H9 (cell line): Measurements from ENCODE around the gene KCNAB3. TPM values are rescaled to one million over a fixed set of nuclear protein-coding genes. Genes with fewer than 3 reads are reported as not detected.

Source experiments
- DNase-seq: peaks from one replicate; pipeline ENCODE4 v3.0.0-alpha.2; 2017
- H2AFZ ChIP-seq: one replicate; pipeline ENCODE4 v1.6.1; 2013; ENCODE audit warnings: mild to moderate bottlenecking, low read length, control low read depth, moderate library complexity
- H2AK5ac ChIP-seq: 2 replicates; pipeline ENCODE4 v1.6.1; 2013; ENCODE audit warnings: low read length, control low read depth, mixed read lengths; ENCODE audit not compliant: insufficient read length
- H2BK120ac ChIP-seq: one replicate; pipeline ENCODE4 v1.6.1; 2013; ENCODE audit warnings: low read depth, mild to moderate bottlenecking, low read length, control low read depth, inconsistent platforms; ENCODE audit not compliant: poor library complexity, severe bottlenecking
- H2BK12ac ChIP-seq: 2 replicates; pipeline ENCODE4 v1.6.1; 2013; ENCODE audit warnings: low read length, control low read depth, mixed read lengths, low read depth; ENCODE audit not compliant: insufficient read length
- H2BK15ac ChIP-seq: 2 replicates; pipeline ENCODE4 v1.6.1; 2013; ENCODE audit warnings: low read depth, low read length, control low read depth
- H2BK20ac ChIP-seq: one replicate; pipeline ENCODE4 v1.6.1; 2013; ENCODE audit warnings: low read depth, mild to moderate bottlenecking, low read length, control low read depth, inconsistent platforms; ENCODE audit not compliant: poor library complexity, severe bottlenecking
- H2BK5ac ChIP-seq: 2 replicates; pipeline ENCODE4 v1.6.1; 2013; ENCODE audit warnings: low read length, control low read depth, mixed read lengths; ENCODE audit not compliant: insufficient read length
- H3K14ac ChIP-seq: 2 replicates; pipeline ENCODE4 v1.6.1; 2013; ENCODE audit warnings: low read length, control low read depth; ENCODE audit not compliant: insufficient read depth
- H3K18ac ChIP-seq: 2 replicates; pipeline ENCODE4 v1.6.1; 2013; ENCODE audit warnings: low read depth, mild to moderate bottlenecking, mixed read lengths, low read length, control low read depth; ENCODE audit not compliant: insufficient read length
- H3K23ac ChIP-seq: 2 replicates; pipeline ENCODE4 v1.6.1; 2013; ENCODE audit warnings: low read length, control low read depth, mixed read lengths, low read depth; ENCODE audit not compliant: insufficient read length
- H3K23me2 ChIP-seq: 2 replicates; pipeline ENCODE4 v1.6.1; 2013; ENCODE audit warnings: low read depth, mild to moderate bottlenecking, mixed read lengths, low read length, control low read depth; ENCODE audit not compliant: insufficient read length, poor library complexity, severe bottlenecking
- H3K27ac ChIP-seq: 2 replicates; pipeline ENCODE4 v1.5.1; 2013; ENCODE audit warnings: low read length, control low read depth, mixed read lengths, low read depth; ENCODE audit not compliant: insufficient read length
- H3K27me3 ChIP-seq: 2 replicates; pipeline ENCODE4 v1.6.1; 2013; ENCODE audit warnings: low read length, control low read depth, inconsistent platforms; ENCODE audit not compliant: insufficient read depth
- H3K4ac ChIP-seq: 2 replicates; pipeline ENCODE4 v1.6.1; 2013; ENCODE audit warnings: low read depth, mild to moderate bottlenecking, control low read depth, inconsistent platforms, low read length, moderate library complexity
- H3K4me1 ChIP-seq: 2 replicates; pipeline ENCODE4 v1.6.1; 2013; ENCODE audit warnings: low read length, control low read depth, inconsistent platforms; ENCODE audit not compliant: insufficient read depth
- H3K4me2 ChIP-seq: 2 replicates; pipeline ENCODE4 v1.6.1; 2013; ENCODE audit warnings: low read length, control low read depth, mixed read lengths; ENCODE audit not compliant: insufficient read length, insufficient read depth
- H3K56ac ChIP-seq: 2 replicates; pipeline ENCODE4 v1.6.1; 2013; ENCODE audit warnings: low read depth, mild to moderate bottlenecking, mixed read lengths, low read length, control low read depth; ENCODE audit not compliant: insufficient read length
- H3K79me1 ChIP-seq: 2 replicates; pipeline ENCODE4 v1.6.1; 2013; ENCODE audit warnings: low read depth, mild to moderate bottlenecking, moderate library complexity, low read length, control low read depth, inconsistent platforms; ENCODE audit not compliant: insufficient read depth, poor library complexity, severe bottlenecking
- H3K79me2 ChIP-seq: 2 replicates; pipeline ENCODE4 v1.6.1; 2013; ENCODE audit warnings: low read length, control low read depth, inconsistent platforms; ENCODE audit not compliant: insufficient read depth
- H3K9ac ChIP-seq: 2 replicates; pipeline ENCODE4 v1.6.1; 2013; ENCODE audit warnings: low read length, control low read depth, mixed read lengths; ENCODE audit not compliant: insufficient read length; ENCODE audit errors: extremely low read depth
- H3K9me3 ChIP-seq: one replicate; pipeline ENCODE4 v1.6.1; 2013; ENCODE audit warnings: low read depth, low read length, inconsistent platforms; ENCODE audit not compliant: control insufficient read depth
- H3T11ph ChIP-seq: one replicate; pipeline ENCODE4 v1.6.1; 2013; ENCODE audit warnings: mild to moderate bottlenecking, low read length, control low read depth, inconsistent platforms
- H4K20me1 ChIP-seq: one replicate; pipeline ENCODE4 v1.6.1; 2013; ENCODE audit not compliant: control insufficient read depth, insufficient read length, insufficient read depth
- H4K5ac ChIP-seq: 2 replicates; pipeline ENCODE4 v1.6.1; 2013; ENCODE audit warnings: low read depth, mild to moderate bottlenecking, mixed read lengths, low read length, control low read depth; ENCODE audit not compliant: insufficient read length
- H4K8ac ChIP-seq: replicated peaks from 2 replicates; pipeline ENCODE4 v1.6.1; 2013; ENCODE audit warnings: low read length, control low read depth, mixed read lengths, low read depth; ENCODE audit not compliant: insufficient read length
- H4K91ac ChIP-seq: 2 replicates; pipeline ENCODE4 v1.6.1; 2013; ENCODE audit warnings: low read depth, mild to moderate bottlenecking, moderate library complexity, mixed read lengths, low read length, control low read depth; ENCODE audit not compliant: insufficient read length
- H3K27ac Mint-ChIP-seq, 3 experiments: 2 replicates in 2 of 3; 3 replicates in 1 of 3; pipeline ENCODE4 v1.8.0; 2020 to 2021; ENCODE audit warnings: mixed read lengths in 3 of 3, mild to moderate bottlenecking in 1 of 3, moderate library complexity in 1 of 3
- H3K27me3 Mint-ChIP-seq: 2 replicates; pipeline ENCODE4 v1.8.0; 2021; ENCODE audit warnings: low read depth, mild to moderate bottlenecking, moderate library complexity, mixed read lengths
- H3K36me3 Mint-ChIP-seq, 3 experiments: 2 replicates in 2 of 3; 3 replicates in 1 of 3; pipeline ENCODE4 v1.8.0; 2020 to 2021; ENCODE audit warnings: low read depth in 3 of 3, mixed read lengths in 3 of 3; ENCODE audit not compliant: insufficient read depth in 1 of 3
- H3K4me1 Mint-ChIP-seq, 2 experiments: 2 replicates each; pipeline ENCODE4 v1.8.0; 2020; ENCODE audit warnings: mixed read lengths in 2 of 2
- H3K4me3 Mint-ChIP-seq, 2 experiments: 2 replicates in 1 of 2; 3 replicates in 1 of 2; pipeline ENCODE4 v1.8.0; 2020 to 2021; ENCODE audit warnings: mild to moderate bottlenecking in 2 of 2, mixed read lengths in 2 of 2, moderate library complexity in 1 of 2
- H3K9me3 Mint-ChIP-seq, 2 experiments: 2 replicates in 1 of 2; 3 replicates in 1 of 2; pipeline ENCODE4 v1.8.0; 2020; ENCODE audit warnings: mild to moderate bottlenecking in 2 of 2, mixed read lengths in 2 of 2, moderate library complexity in 1 of 2
- CTCF ChIP-seq: fragments of 200-600 bp; sonication (generic); conservative IDR thresholded peaks from 3 replicates; pipeline ENCODE4 v1.8.0; 2021; ENCODE audit warnings: antibody characterized with exemption, mild to moderate bottlenecking
- WGBS: extraction: QIAGEN DNeasy Blood & Tissue Kit; methylation state at CpG from one replicate; pipeline ENCODE4 v1.1.7; 2013; ENCODE audit warnings: missing lambda C conversion rate, low lambda C conversion rate, mixed read lengths; ENCODE audit not compliant: insufficient read length; ENCODE audit errors: extremely low coverage; 5-methylcytosine and 5-hydroxymethylcytosine counted together
- total RNA-seq: library from RNA; stranded (reverse); gene quantifications from 2 replicates; pipeline ENCODE4 v1.2.1, GENCODE V29; 2021

The KCNAB3 gene
- total RNA-seq, 1 experiment from 2014 or later, result 6.4 TPM

GRCh38 chr17:7967751-7968150 lies 38.1 kb upstream of the KCNAB3 start:
- Histone ChIP-seq H3K9ac (no peak overlapping the region), H3K23ac (no peak overlapping the region), H3K4me2 (no peak overlapping the region), H2AFZ (no peak overlapping the region), H2BK12ac (no peak overlapping the region), H3K79me2 (no peaks in the 10 kb centered on the region), H3T11ph (no peak overlapping the region), H2BK15ac (no peak overlapping the region), H2AK5ac (no peak overlapping the region), H3K23me2 (no peaks in the 10 kb centered on the region), H3K79me1 (no peaks in the 10 kb centered on the region), H4K91ac (no peak overlapping the region), H4K8ac (no peak overlapping the region), H3K14ac (no peak overlapping the region), H3K9me3 (no peaks in the 10 kb centered on the region), H2BK120ac (no peak overlapping the region), H4K5ac (no peak overlapping the region), H3K27ac (no peak overlapping the region), H3K27me3 (no peaks in the 10 kb centered on the region), H2BK20ac (no peak overlapping the region), H3K18ac (no peak overlapping the region), H2BK5ac (no peak overlapping the region), H3K56ac (no peak overlapping the region), H4K20me1 (no peaks in the 10 kb centered on the region), H3K4ac (no peak overlapping the region), H3K4me1 (no peaks in the 10 kb centered on the region)
- no peaks in the 10 kb centered on the region for H3K9me3 Mint-ChIP-seq
- H3K27ac Mint-ChIP-seq, result no peak overlapping the region
- H3K4me1 Mint-ChIP-seq, result 0 out of 4 replicates have a peak, but pooled peaks cover 0 to 5% of the 10 kb centered on the region in 2 experiments
- H3K36me3 Mint-ChIP-seq, result no peaks in the 10 kb centered on the region
- no peak for TF ChIP-seq CTCF
- WGBS, result no CpG with 5 or more reads among the region's 2 CpGs
- no peak for DNase-seq
- no peaks in the 10 kb centered on the region; the same call in 1 of the 2 replicates for H3K27me3 Mint-ChIP-seq
- no peak overlapping the region; a peak in 1 of 5 replicates for H3K4me3 Mint-ChIP-seq
